GF-D8 (cell line): ENCODE data around the gene NR2F1-AS1.
"Not testable (repeated sequence)": the region's sequence is repeated elsewhere in the genome, so short reads cannot be mapped to it uniquely, and the experiment has no call there.

Source experiments
- DNase-seq: peaks from one replicate; lab custom pipeline; 2025; lab: John Stamatoyannopoulos, UW

NR2F1-AS1 gene

DNA sequence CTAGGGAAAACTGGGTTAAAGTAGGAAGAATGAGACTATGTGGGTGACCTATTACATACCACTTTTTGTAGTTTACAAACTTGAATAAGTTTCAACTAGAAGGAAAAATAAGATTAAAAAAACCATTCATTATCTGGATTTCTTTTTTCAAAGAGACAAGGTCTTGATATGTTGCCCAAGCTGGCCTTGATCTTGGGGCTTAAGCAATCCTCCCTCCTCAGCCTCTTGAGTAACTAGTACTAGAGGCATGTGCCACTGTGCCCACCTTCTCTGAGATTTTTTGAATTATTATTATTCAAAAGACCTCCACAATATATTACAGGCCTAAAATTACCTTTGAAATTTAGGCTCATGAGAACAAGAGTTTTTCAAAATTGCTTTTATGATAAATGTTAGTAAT is 63.2 kb downstream of the NR2F1-AS1 start:
- DNase-seq = no peak

GRCh38 chr5:93513298-93513697 is 67.7 kb downstream of the NR2F1-AS1 start:
- no peak for DNase-seq

DNA sequence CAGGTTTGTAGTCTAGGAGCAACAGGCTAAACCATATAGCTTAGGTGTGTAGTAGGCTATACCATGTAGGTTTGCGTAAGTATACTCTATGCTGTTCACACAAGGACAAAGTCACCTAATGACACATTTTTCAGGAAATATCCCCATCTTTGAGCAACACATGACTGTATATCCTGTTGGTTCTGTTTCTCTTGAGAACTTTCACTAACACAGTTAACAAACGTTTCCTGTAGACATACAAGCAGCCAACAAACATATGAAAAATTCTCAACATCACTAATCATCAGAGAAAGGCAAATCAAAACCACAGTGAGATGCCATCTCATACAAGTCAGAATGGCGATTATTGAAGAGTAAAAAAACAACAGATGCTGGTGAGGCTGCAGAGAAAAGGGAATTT is 68.2 kb downstream of the NR2F1-AS1 start:
- DNase-seq = no peak

DNA sequence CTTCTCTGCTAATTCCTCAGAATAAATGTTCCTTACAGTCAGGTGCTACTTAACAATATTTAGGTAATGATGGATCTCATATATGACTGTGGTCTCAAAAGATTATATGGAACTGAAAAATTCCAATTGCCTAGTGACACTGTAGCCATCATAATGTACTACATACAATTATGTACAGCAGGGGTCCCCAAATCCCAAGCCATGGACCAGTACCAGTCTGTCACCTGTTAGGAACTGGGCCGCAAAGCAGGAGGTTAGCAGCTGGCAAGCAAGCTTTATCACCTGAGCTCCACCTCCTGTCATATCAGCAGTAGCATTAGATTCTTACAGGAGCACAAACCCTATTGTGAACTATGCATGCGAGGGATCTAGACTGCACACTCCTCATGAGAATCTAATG is 69.6 kb downstream of the NR2F1-AS1 start:
- no peak for DNase-seq

- DNase-seq = no peak
Measured at GRCh38 chr5:93510626-93511380, 70.2 kb downstream of the NR2F1-AS1 start.

GRCh38 chr5:93505553-93505952 is 75.5 kb downstream of the NR2F1-AS1 start:
- DNase-seq = not testable (repeated sequence)

DNA sequence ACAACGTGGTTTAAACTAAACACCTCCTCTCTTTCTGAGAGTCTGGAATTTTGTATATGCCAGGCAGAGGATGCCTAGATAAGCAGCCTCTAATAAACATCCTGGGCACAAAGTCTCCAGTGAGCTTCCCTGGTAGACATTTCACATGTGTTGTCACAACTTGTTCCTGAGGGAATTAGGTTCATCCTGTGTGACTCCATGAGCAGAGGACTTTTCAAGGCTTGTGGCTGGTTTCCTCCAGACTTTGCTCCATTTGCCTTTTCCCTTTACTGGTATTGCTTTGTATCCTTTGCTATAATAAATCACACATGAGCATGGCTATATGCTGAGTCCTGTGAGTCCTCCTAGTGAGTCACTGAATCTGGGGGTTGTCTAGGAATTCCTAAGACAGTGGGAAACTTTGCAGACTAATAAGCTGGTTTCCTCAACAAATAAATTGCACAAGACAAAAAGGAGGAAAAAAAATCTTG is 77.4 kb downstream of the NR2F1-AS1 start:
- no peak for DNase-seq

DNA sequence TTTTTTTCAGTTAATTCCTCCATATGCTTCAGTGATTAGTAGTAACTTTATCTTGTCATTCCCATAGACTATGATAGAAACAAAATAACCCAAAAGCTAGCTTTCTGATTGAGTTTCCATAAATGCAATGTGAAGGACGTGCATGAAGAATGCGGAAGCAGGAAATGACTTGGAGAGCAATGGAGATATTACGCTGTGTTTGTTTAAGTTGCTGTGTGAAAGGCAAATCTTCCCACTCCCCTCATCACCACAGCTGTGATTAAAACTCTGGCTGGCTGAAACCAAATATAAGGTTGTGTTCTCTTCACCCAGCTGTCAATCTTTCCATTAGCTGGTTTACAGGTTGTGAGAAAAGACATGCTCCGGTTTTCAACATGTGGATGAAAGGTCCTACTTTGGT is 83.9 kb downstream of the NR2F1-AS1 start:
- no peak for DNase-seq

DNA sequence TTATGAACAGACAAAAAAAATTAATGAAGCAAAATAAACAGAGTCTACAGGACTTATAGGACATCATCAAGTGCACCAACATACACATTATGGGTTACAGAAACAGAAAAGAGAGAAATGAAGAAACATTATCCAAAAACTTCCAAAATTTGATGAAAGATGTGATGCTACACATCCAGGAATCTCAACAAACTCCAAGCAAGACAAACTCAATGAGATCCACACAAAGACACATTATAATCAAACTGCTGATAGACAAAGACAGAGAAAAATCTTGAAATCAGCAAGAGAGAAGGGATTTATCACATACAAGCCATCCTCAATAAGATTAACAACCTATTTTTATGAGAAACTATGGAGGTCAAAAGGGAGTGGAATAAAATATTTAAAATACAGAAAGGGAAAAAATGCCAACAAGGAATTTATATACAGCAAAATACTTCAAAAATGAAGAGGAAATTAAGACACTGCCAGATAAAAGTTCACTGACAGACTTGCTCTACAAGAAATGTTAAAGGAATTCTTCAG is 101.0 kb downstream of the NR2F1-AS1 start:
- no peak for DNase-seq

DNA sequence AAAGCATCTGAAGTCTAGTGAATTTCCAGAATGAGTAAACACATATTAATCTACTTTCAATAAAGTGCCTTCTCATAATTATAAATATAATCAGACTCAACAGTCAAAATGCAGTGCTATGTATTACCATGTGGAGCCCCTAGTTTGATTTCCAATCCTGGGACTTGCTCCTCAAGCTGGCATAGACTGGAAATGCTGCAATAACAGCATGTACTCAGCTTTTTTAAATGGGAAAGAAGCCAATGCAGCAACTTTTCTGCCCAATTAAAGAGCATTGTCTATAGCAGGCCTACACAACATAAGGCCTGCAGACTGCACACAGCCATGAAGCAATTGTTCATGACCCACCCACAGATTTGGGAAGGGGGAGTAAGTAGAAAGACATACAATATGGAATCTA is 103.2 kb downstream of the NR2F1-AS1 start:
- DNase-seq = no peak

- DNase-seq = no peak
Measured at GRCh38 chr5:93476251-93476742, 104.7 kb downstream of the NR2F1-AS1 start.

GRCh38 chr5:93462916-93463315 is 118.1 kb downstream of the NR2F1-AS1 start:
- DNase-seq = no peak

GRCh38 chr5:93461756-93462155 is 119.3 kb downstream of the NR2F1-AS1 start:
- DNase-seq = no peak

GRCh38 chr5:93460286-93460685 is 120.7 kb downstream of the NR2F1-AS1 start:
- DNase-seq = no peak

DNA sequence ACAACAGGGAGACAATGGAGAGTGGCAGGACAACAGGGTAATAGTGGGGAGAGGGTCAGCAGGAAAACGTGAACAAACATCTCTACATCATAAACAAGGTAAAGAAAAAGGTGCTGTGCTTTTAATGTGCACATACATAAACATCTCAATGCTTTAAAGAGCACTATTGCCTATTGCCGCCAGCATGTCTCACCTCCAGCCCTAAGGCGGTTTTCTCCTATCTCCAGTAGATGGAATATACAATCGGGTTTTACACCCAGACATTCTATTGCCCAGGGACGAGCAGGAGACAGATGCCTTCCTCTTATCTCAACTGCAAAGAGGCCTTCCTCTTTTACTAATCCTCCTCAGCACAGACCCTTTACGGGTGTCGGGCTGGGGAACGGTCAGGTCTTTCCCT is 124.2 kb downstream of the NR2F1-AS1 start:
- DNase-seq = not testable (repeated sequence)

DNA sequence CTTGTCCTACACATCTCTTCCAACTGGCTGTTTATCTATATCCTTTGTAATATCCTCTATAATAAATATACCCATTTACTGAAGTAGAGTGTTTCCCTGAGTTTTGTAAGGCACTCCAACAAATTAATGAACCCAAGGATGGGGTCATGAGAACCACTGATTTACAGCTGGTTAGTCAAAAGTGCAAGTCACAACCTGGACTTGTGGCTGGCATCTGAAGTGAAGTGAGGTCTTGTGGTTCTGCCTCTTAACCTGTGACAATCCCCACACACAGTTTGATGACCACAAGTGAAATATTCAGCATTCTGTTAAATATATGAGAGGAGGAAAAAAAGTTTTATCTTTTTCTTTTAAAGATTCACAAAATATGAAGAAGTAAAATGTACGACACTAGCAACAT is 126.1 kb downstream of the NR2F1-AS1 start:
- DNase-seq = no peak

- DNase-seq = no peak
Measured at GRCh38 chr5:93452255-93452654, 128.8 kb downstream of the NR2F1-AS1 start.

GRCh38 chr5:93438124-93438523 is 142.9 kb downstream of the NR2F1-AS1 start:
- no peak for DNase-seq

GRCh38 chr5:93436083-93436482 is 144.9 kb downstream of the NR2F1-AS1 start:
- DNase-seq = no peak

DNA sequence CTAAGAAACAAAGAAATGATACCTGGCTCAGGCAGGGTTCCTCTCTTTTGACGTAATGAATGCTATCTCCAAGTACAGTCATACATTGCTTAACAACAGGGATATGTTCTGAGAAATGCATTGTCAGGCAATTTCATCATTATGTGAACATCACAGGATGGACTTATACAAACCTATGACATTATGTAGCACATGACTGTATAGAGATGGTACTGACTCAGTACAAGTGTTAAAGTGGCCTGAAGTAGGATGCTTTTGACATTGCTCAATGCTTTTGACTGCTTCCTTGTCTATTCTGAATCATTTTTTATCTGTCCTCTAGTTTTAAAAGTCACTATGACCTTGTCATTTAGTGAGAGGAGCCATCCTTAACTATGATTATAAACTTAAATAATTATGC is 147.6 kb downstream of the NR2F1-AS1 start:
- DNase-seq = no peak

DNA sequence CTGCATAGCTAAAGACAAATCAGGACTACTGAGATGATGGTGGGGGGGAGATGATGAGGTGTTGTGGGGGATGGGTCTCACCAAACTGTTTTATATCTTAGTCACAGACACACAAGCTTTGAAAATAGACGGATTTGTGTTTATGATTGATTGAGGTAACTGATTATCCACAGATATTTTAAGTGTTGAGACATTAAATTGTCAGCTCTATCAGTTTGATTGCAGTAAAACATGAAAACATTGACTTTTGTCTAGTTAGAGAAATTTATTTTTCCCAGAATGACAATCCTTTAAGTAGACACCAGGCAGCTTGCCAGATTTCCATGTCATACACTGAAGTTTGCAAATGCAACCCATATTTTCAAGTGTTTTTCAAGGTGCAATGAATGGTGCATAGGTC is 149.8 kb downstream of the NR2F1-AS1 start:
- DNase-seq = no peak

- no peak for DNase-seq
Measured at GRCh38 chr5:93430673-93431199, 150.3 kb downstream of the NR2F1-AS1 start.

DNA sequence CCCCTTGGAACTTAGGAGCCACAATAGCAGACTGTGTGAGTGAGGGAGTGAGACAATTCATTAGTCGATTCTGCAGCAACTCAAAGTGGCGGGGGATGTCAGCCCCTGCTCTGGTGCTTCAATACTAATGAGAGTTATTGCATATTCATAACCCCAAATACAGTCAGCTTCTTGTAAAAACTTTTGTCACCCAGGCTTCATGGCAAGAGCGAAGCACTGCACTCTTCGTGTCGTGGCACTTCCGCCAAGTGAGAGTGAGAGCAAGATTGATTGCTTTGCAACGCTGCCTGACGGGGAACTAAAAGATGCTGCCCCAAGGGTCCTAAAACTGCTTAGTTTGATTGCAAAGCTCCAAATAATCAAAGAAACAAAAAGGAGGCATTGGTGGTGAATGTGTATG is 150.9 kb downstream of the NR2F1-AS1 start:
- DNase-seq = no peak
